DOHH2 (cell line): Measurements from ENCODE around the gene NR4A2.

Experiments
- H3F3A ChIP-seq: fragments of 200-600 bp; sonication (generic), shearing (Covaris generic); 2 replicates; pipeline ENCODE4 v1.6.0; 2016; ENCODE audit warnings: antibody characterized with exemption, mild to moderate bottlenecking; ENCODE audit not compliant: control insufficient read depth, insufficient read depth
- H3K27ac ChIP-seq: fragments of 200-600 bp; sonication (generic); 2 replicates; pipeline ENCODE4 v1.5.1; 2014; ENCODE audit warnings: low read depth, mild to moderate bottlenecking, low read length, moderate library complexity
- H3K27me3 ChIP-seq: fragments of 200-600 bp; sonication (generic); 2 replicates; pipeline ENCODE4 v1.6.1; 2014; ENCODE audit warnings: mild to moderate bottlenecking, low read length, mixed read lengths; ENCODE audit not compliant: control insufficient read depth
- H3K36me3 ChIP-seq: fragments of 200-600 bp; sonication (generic); 2 replicates; pipeline ENCODE4 v1.6.1; 2014; ENCODE audit warnings: mild to moderate bottlenecking, low read length, moderate library complexity, mixed read lengths; ENCODE audit not compliant: control insufficient read depth
- H3K4me1 ChIP-seq: fragments of 200-600 bp; sonication (generic); 2 replicates; pipeline ENCODE4 v1.6.1; 2014; ENCODE audit warnings: mild to moderate bottlenecking, low read length, mixed read lengths; ENCODE audit not compliant: control insufficient read depth
- H3K4me2 ChIP-seq: fragments of 200-600 bp; sonication (generic); 2 replicates; pipeline ENCODE4 v1.6.0; 2014; ENCODE audit warnings: mild to moderate bottlenecking, low read length, moderate library complexity
- H3K4me3 ChIP-seq: fragments of 200-600 bp; sonication (generic); 2 replicates; pipeline ENCODE4 v1.5.1; 2014; ENCODE audit warnings: mild to moderate bottlenecking, low read length, mixed read lengths
- H3K79me2 ChIP-seq: fragments of 200-600 bp; sonication (generic); 2 replicates; pipeline ENCODE4 v1.6.1; 2014; ENCODE audit warnings: mild to moderate bottlenecking, low read length, mixed read lengths; ENCODE audit not compliant: control insufficient read depth
- H3K9me2 ChIP-seq: fragments of 200-600 bp; sonication (generic); replicated peaks from 2 replicates; pipeline ENCODE4 v1.6.1; 2014; ENCODE audit warnings: mild to moderate bottlenecking, low read length, mixed read lengths; ENCODE audit not compliant: control insufficient read depth
- H3K9me3 ChIP-seq: fragments of 200-600 bp; sonication (generic); 2 replicates; pipeline ENCODE4 v1.6.1; 2014; ENCODE audit warnings: antibody characterized with exemption, low read length, mixed read lengths; ENCODE audit not compliant: control insufficient read depth, insufficient read depth
- H4K20me1 ChIP-seq: fragments of 200-600 bp; sonication (generic); 2 replicates; pipeline ENCODE4 v1.6.0; 2014; ENCODE audit warnings: low read depth, mild to moderate bottlenecking, antibody characterized with exemption, low read length, moderate library complexity; ENCODE audit not compliant: control insufficient read depth, insufficient read depth
- CTCF ChIP-seq: fragments of 200-600 bp; sonication (generic); IDR thresholded peaks from one replicate; pipeline ENCODE4 v1.5.1; 2014; ENCODE audit warnings: antibody characterized with exemption, mild to moderate bottlenecking, low read depth, low read length; ENCODE audit not compliant: poor library complexity, severe bottlenecking
- EZH2phosphoT487 ChIP-seq: fragments of 200-600 bp; sonication (generic); IDR thresholded peaks from 2 replicates; pipeline ENCODE4 v1.6.1; 2017; ENCODE audit warnings: borderline replicate concordance, mild to moderate bottlenecking, antibody characterized with exemption, low read length, moderate library complexity, mixed read lengths

Gene NR4A2

GRCh38 chr2:156332534-156333273, at the start of gene NR4A2:
TSS of gene NR4A2 (minus strand) at chr2:156332721. CDS start at chr2:156330186, 2,535 bp downstream.
- Histone ChIP-seq H3F3A (peaks cover 8% of the 10 kb centered on the region), H3K36me3 (no peaks in the 10 kb centered on the region), H3K9me2 (no peaks in the 10 kb centered on the region), H3K9me3 (no peaks in the 10 kb centered on the region), H3K27me3 (peaks cover 52% of the 10 kb centered on the region), H3K4me1 (peaks cover 29% of the 10 kb centered on the region), H3K79me2 (no peaks in the 10 kb centered on the region), H3K4me2 (peak within 1 kb of the TSS; percentile 98), H3K4me3 (peak within 1 kb of the TSS; percentile 80), H3K27ac (no peak within 1 kb of the TSS), H4K20me1 (no peaks in the 10 kb centered on the region)
- TF ChIP-seq CTCF (no peak), EZH2phosphoT487 (no peak)

DNA sequence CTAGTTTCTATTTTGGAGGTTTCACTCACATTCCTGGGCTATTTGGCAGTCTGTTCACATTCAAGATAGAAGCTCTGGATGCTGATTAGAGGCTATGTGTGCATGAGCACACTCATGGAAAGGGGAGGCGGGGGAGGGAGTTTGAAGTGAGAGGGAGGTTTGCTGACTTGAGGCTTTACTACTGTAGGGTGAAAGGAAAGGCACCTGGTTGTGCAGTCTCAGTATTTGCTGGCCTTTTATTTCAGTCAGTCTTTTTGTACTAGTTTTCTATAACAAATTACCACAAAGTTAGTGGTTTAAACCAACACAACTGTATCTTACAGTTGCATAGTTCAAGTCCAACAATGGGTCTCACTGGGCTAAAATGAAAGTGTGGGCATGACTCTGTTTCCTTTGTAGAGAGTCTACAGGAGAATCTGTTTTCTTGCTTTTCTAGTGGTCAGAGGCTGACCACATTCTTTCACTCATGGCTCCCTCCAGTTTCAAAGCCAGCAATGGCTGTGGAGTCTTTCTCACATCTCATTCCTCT, 47.7 kb upstream of the NR4A2 start:
- no peaks in the 10 kb centered on the region for H3K9me2 ChIP-seq
- no peaks in the 10 kb centered on the region for H3K4me1 ChIP-seq
- H3K27ac ChIP-seq = no peak overlapping the region
- H3K9me3 ChIP-seq = no peaks in the 10 kb centered on the region
- H4K20me1 ChIP-seq = no peaks in the 10 kb centered on the region
- no peaks in the 10 kb centered on the region for H3F3A ChIP-seq
- no peaks in the 10 kb centered on the region for H3K36me3 ChIP-seq
- TF ChIP-seq CTCF (no peak), EZH2phosphoT487 (no peak)
- no peak overlapping the region for H3K4me2 ChIP-seq
- peaks cover 12% of the 10 kb centered on the region for H3K27me3 ChIP-seq
- no peak overlapping the region for H3K4me3 ChIP-seq
- H3K79me2 ChIP-seq = no peaks in the 10 kb centered on the region

DNA sequence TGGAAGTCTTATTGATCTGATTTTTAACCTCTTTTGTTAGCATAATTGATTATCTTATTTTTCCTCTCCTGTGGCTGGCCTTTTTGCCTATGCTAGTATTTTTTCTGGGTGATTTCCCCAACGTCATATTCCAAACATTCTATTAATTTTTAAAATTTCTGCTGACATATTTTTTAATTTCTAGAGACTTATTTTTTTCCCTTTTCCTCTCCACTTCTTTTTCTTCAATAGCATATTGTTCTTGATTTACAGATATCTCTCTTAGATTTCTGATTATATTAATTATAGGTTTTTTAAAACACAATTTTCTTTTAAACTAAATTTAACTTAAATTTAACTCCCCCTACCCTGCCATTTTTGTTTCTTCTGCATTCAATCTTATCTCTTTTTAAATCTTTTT, 47.2 kb upstream of the NR4A2 start:
- Histone ChIP-seq H3K27ac (no peak overlapping the region), H3K79me2 (no peaks in the 10 kb centered on the region), H3K9me2 (no peaks in the 10 kb centered on the region), H3K4me3 (no peak overlapping the region), H3K9me3 (no peaks in the 10 kb centered on the region), H3K36me3 (no peaks in the 10 kb centered on the region), H3F3A (no peaks in the 10 kb centered on the region), H3K27me3 (peaks cover 9% of the 10 kb centered on the region), H3K4me1 (no peaks in the 10 kb centered on the region), H4K20me1 (no peaks in the 10 kb centered on the region), H3K4me2 (no peak overlapping the region)
- TF ChIP-seq CTCF = no peak
- no peak for TF ChIP-seq EZH2phosphoT487
